Neural progenitor cell (in vitro differentiated cells): Measurements from ENCODE around the gene ADGRA3. TPM values are rescaled to one million over a fixed set of nuclear protein-coding genes. Genes with fewer than 3 reads are reported as not detected.

Experiments used
- DNase-seq: peaks from one replicate; pipeline ENCODE4 v3.0.0-alpha.2; 2016; ENCODE audit warnings: low spot score
- H2AFZ ChIP-seq: fragments of 200-600 bp; sonication (generic); replicated peaks from 2 replicates; pipeline ENCODE4 v1.6.1; 2016; ENCODE audit warnings: antibody characterized with exemption
- H3F3A ChIP-seq: fragments of 200-600 bp; sonication (generic); 2 replicates; pipeline ENCODE4 v1.6.1; 2016; ENCODE audit warnings: antibody characterized with exemption, low read depth
- H3K27ac ChIP-seq: fragments of 200-600 bp; sonication (generic); 2 replicates; pipeline ENCODE4 v1.5.1; 2016; ENCODE audit warnings: mild to moderate bottlenecking
- H3K27me3 ChIP-seq: fragments of 200-600 bp; sonication (generic); 2 replicates; pipeline ENCODE4 v1.6.1; 2016; ENCODE audit warnings: mild to moderate bottlenecking, moderate library complexity
- H3K36me3 ChIP-seq: fragments of 200-600 bp; sonication (generic); 2 replicates; pipeline ENCODE4 v1.5.1; 2016
- H3K4me1 ChIP-seq: fragments of 200-600 bp; sonication (generic); 2 replicates; pipeline ENCODE4 v1.6.1; 2016; ENCODE audit warnings: mixed run types
- H3K4me2 ChIP-seq: fragments of 200-600 bp; sonication (generic); 2 replicates; pipeline ENCODE4 v1.6.1; 2016
- H3K4me3 ChIP-seq: fragments of 200-600 bp; sonication (generic); 2 replicates; pipeline ENCODE4 v1.5.1; 2016
- H3K79me2 ChIP-seq: fragments of 200-600 bp; sonication (generic); 2 replicates; pipeline ENCODE4 v1.6.1; 2016; ENCODE audit warnings: low read depth
- H3K9ac ChIP-seq: fragments of 200-600 bp; sonication (generic); 2 replicates; pipeline ENCODE4 v1.6.1; 2016
- H3K9me3 ChIP-seq: fragments of 200-600 bp; sonication (generic); 2 replicates; pipeline ENCODE4 v1.5.1; 2016; ENCODE audit warnings: low read depth
- H4K20me1 ChIP-seq: fragments of 200-600 bp; sonication (generic); 2 replicates; pipeline ENCODE4 v1.6.1; 2016; ENCODE audit warnings: low read depth
- H3K27ac Mint-ChIP-seq: 3 replicates; pipeline ENCODE4 v1.8.0; 2021; ENCODE audit warnings: mixed read lengths
- H3K27me3 Mint-ChIP-seq: 2 replicates; pipeline ENCODE4 v1.8.0; 2022; ENCODE audit warnings: low read depth, mild to moderate bottlenecking, inconsistent platforms, moderate library complexity, mixed read lengths; ENCODE audit not compliant: insufficient read depth
- H3K36me3 Mint-ChIP-seq: 3 replicates; pipeline ENCODE4 v1.8.0; 2021; ENCODE audit warnings: mixed read lengths
- H3K4me1 Mint-ChIP-seq: 3 replicates; pipeline ENCODE4 v1.8.0; 2021; ENCODE audit warnings: mixed read lengths
- H3K4me3 Mint-ChIP-seq: 3 replicates; pipeline ENCODE4 v1.8.0; 2021; ENCODE audit warnings: mild to moderate bottlenecking, moderate library complexity, mixed read lengths
- H3K9me3 Mint-ChIP-seq: 3 replicates; pipeline ENCODE4 v1.8.0; 2020; ENCODE audit warnings: mixed read lengths
- EZH2 ChIP-seq: fragments of 200-600 bp; sonication (generic); IDR thresholded peaks from 2 replicates; pipeline ENCODE4 v1.6.1; 2017; ENCODE audit warnings: antibody characterized with exemption, mild to moderate bottlenecking, moderate library complexity
- EZH2phosphoT487 ChIP-seq: fragments of 200-600 bp; sonication (generic); IDR thresholded peaks from 2 replicates; pipeline ENCODE4 v1.6.1; 2017; ENCODE audit warnings: antibody characterized with exemption
- total RNA-seq: library from RNA; depleted of rRNA; stranded (reverse); fragments of >200 nt; gene quantifications from 2 replicates; pipeline ENCODE4 v1.2.3, GENCODE V29; 2015; ENCODE audit warnings: low replicate concordance
- TF ChIP-seq, protein P1 (sequence below): fragments of 200-600 bp; sonication (generic); IDR thresholded peaks from 2 replicates; pipeline ENCODE4 v1.5.1; 2017; ENCODE audit warnings: antibody characterized with exemption, mild to moderate bottlenecking

The ADGRA3 gene
- total RNA-seq, 1 donor from 2014 or later = 87.9 TPM

DNA sequence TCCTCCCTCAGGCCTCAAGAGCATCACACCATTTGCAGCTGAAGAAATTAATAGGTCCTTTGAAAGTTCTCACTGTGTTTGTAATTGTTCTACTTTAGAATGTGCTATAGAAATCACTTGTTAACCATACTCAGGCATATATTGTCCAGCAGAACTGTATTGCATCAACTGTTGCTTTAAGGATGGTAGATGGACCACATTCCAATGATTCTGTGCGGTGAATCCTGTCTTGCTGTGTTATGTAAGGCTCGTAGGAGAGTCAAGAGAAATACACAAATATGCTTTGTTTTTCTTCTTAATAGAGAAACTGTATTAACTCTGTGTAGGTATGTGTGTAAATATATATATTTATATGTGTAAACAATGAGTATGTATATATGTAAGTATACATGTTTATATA lies 6.3 kb upstream of the ADGRA3 start:
- H3K4me1 ChIP-seq = no peaks in the 10 kb centered on the region
- TF ChIP-seq EZH2phosphoT487 = no peak
- TF ChIP-seq, protein P1, sequence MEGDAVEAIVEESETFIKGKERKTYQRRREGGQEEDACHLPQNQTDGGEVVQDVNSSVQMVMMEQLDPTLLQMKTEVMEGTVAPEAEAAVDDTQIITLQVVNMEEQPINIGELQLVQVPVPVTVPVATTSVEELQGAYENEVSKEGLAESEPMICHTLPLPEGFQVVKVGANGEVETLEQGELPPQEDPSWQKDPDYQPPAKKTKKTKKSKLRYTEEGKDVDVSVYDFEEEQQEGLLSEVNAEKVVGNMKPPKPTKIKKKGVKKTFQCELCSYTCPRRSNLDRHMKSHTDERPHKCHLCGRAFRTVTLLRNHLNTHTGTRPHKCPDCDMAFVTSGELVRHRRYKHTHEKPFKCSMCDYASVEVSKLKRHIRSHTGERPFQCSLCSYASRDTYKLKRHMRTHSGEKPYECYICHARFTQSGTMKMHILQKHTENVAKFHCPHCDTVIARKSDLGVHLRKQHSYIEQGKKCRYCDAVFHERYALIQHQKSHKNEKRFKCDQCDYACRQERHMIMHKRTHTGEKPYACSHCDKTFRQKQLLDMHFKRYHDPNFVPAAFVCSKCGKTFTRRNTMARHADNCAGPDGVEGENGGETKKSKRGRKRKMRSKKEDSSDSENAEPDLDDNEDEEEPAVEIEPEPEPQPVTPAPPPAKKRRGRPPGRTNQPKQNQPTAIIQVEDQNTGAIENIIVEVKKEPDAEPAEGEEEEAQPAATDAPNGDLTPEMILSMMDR = no peak
- TF ChIP-seq EZH2 = no peak
- H3K36me3 ChIP-seq = no peaks in the 10 kb centered on the region
- Mint-ChIP-seq H3K4me1 (no peaks in the 10 kb centered on the region), H3K9me3 (peaks cover 4% of the 10 kb centered on the region), H3K4me3 (no peak overlapping the region), H3K36me3 (no peaks in the 10 kb centered on the region), H3K27ac (no peak overlapping the region), H3K27me3 (no peaks in the 10 kb centered on the region)
- H3K9me3 ChIP-seq = no peaks in the 10 kb centered on the region
- no peaks in the 10 kb centered on the region for H4K20me1 ChIP-seq
- H3K4me2 ChIP-seq = no peak overlapping the region
- H3K27me3 ChIP-seq = peaks cover 3% of the 10 kb centered on the region
- H3K79me2 ChIP-seq = no peaks in the 10 kb centered on the region
- no peak overlapping the region for H3K27ac ChIP-seq
- H2AFZ ChIP-seq = no peak overlapping the region
- no peak for DNase-seq
- no peaks in the 10 kb centered on the region for H3F3A ChIP-seq
- no peak overlapping the region for H3K9ac ChIP-seq
- no peak overlapping the region for H3K4me3 ChIP-seq

DNA sequence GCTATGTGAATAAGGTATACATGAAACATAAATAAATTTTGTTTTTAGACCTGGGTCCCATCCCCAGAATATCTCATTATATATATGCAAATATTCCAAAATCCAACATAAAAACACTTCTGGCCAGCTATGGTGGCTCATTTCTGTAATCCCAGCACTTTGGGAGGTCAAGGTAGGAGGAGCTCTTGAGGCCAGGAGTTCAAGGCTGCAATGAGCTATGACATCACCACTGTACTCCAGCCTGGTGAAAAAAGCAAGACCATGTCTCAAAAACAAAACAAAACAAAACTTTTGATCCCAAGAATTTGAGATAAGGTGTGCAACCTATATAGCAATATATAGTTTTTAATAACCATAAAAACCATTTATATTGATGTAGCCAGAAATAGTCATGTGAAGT lies 5.4 kb upstream of the ADGRA3 start:
- H3K9me3 Mint-ChIP-seq = peaks cover 4% of the 10 kb centered on the region
- H3K4me3 ChIP-seq = no peak overlapping the region
- H3K36me3 ChIP-seq = no peaks in the 10 kb centered on the region
- no peaks in the 10 kb centered on the region for H3K4me1 ChIP-seq
- H3K4me2 ChIP-seq = no peak overlapping the region
- H3K9me3 ChIP-seq = no peaks in the 10 kb centered on the region
- H4K20me1 ChIP-seq = no peaks in the 10 kb centered on the region
- no peak overlapping the region for H3K27ac Mint-ChIP-seq
- H3K27ac ChIP-seq = no peak overlapping the region
- no peaks in the 10 kb centered on the region for H3K36me3 Mint-ChIP-seq
- H3K9ac ChIP-seq = no peak overlapping the region
- no peak for TF ChIP-seq EZH2phosphoT487
- no peak for DNase-seq
- no peak overlapping the region for H2AFZ ChIP-seq
- no peak overlapping the region for H3K4me3 Mint-ChIP-seq
- H3F3A ChIP-seq = peaks cover 5% of the 10 kb centered on the region
- H3K27me3 Mint-ChIP-seq = peaks cover 3% of the 10 kb centered on the region
- no peaks in the 10 kb centered on the region for H3K79me2 ChIP-seq
- H3K4me1 Mint-ChIP-seq = peaks cover 8% of the 10 kb centered on the region
- peaks cover 5% of the 10 kb centered on the region for H3K27me3 ChIP-seq

DNA sequence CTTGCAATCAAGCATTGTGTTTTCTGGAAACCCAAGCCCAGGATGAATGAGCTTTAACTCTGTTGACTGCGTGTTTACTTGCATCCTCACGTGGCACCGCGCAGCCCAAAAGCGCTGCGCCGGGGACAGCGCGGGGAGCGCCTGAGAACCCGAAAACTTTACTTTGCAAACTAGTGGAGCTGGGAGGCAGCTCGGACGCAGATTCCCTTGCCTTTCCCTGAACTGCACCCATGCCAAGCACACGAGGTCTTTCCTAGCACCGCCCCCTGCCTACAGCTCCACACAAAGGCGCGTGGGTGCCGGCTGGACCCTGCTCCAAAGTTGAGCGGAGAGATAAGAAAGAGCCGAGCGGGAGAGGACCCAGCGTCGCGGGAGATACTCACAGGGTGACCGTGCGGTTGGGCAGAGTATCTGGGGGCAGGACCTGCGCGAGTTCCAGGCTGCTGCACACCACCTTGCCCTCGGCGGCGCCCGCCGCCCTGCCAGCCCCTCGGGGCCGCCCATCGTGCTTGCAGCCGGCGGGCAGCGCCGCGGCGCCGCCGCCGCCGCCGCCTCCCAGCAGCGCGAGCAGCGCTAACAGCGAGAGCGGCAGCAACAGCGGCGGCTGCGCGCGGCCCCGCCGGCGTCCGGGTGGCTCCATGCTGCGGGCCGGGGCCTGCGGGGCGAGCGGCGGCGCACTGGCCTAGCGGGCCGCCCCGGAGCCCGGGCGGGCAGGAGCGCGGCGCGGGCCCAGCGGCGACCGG lies 550 bp downstream of the ADGRA3 start:
- peaks cover 8% of the 10 kb centered on the region for H3K4me1 ChIP-seq
- H2AFZ ChIP-seq = peak overlapping the region; percentile 84
- peaks cover 36% of the 10 kb centered on the region for H4K20me1 ChIP-seq
- H3K27me3 ChIP-seq = peaks cover 5% of the 10 kb centered on the region
- peaks cover 29% of the 10 kb centered on the region for H3K9me3 Mint-ChIP-seq
- peaks cover 21% of the 10 kb centered on the region for H3F3A ChIP-seq
- H3K36me3 ChIP-seq = no peaks in the 10 kb centered on the region
- H3K79me2 ChIP-seq = peaks cover 50% of the 10 kb centered on the region
- H3K27me3 Mint-ChIP-seq = peaks cover 4% of the 10 kb centered on the region
- DNase-seq = peak; percentile 84
- peak overlapping the region; percentile 89 for H3K27ac ChIP-seq
- H3K4me1 Mint-ChIP-seq = peaks cover 18% of the 10 kb centered on the region
- H3K9me3 ChIP-seq = no peaks in the 10 kb centered on the region
- H3K4me2 ChIP-seq = peak overlapping the region; percentile 99
- peak overlapping the region; percentile 100 for H3K4me3 Mint-ChIP-seq
- peak overlapping the region; percentile 84 for H3K4me3 ChIP-seq
- peak overlapping the region; percentile 99 for H3K27ac Mint-ChIP-seq
- TF ChIP-seq EZH2 (peak; percentile 5), EZH2phosphoT487 (no peak)
- TF ChIP-seq, protein P1 = no peak
- H3K9ac ChIP-seq = peak overlapping the region; percentile 57
- peaks cover 30% of the 10 kb centered on the region for H3K36me3 Mint-ChIP-seq

DNA sequence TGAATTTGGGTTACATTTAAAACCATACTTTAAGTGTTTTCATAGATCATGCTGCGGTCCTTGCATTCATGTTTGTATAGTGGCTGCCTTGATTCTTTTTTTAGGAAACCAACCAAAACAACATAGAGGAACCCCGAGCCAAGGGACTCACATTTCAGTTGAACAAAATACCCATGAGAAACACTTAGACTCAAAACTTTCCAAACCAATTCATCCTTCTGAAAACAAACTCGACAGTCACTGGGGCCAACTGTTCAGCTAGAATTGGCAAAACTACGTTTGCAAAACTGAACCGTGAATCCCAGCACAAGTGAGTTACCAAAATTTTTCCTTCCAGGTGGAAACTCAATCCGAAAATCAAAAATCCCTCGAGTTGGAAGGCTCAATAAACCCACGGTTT lies 1.4 kb downstream of the ADGRA3 start:
- H3K79me2 ChIP-seq = peaks cover 56% of the 10 kb centered on the region
- peak overlapping the region; percentile 99 for H3K4me2 ChIP-seq
- no peak for TF ChIP-seq EZH2phosphoT487
- TF ChIP-seq, protein P1 = no peak
- TF ChIP-seq EZH2 = no peak
- no peak for DNase-seq
- peaks cover 8% of the 10 kb centered on the region for H3K4me1 ChIP-seq
- peak overlapping the region; percentile 84 for H3K4me3 ChIP-seq
- Mint-ChIP-seq H3K9me3 (peaks cover 34% of the 10 kb centered on the region), H3K4me1 (peaks cover 18% of the 10 kb centered on the region), H3K36me3 (peaks cover 35% of the 10 kb centered on the region), H3K27ac (no peak overlapping the region), H3K4me3 (peak overlapping the region; percentile 100), H3K27me3 (peaks cover 7% of the 10 kb centered on the region)
- H3F3A ChIP-seq = peaks cover 21% of the 10 kb centered on the region
- H3K27ac ChIP-seq = peak overlapping the region; percentile 89
- no peaks in the 10 kb centered on the region for H3K36me3 ChIP-seq
- H4K20me1 ChIP-seq = peaks cover 42% of the 10 kb centered on the region
- H3K9me3 ChIP-seq = no peaks in the 10 kb centered on the region
- peak overlapping the region; percentile 57 for H3K9ac ChIP-seq
- peaks cover 5% of the 10 kb centered on the region for H3K27me3 ChIP-seq
- H2AFZ ChIP-seq = peak overlapping the region; percentile 84
